ENCODE data around the gene ASAP3.

Gene ASAP3

GRCh38 chr1:23469372-23469982 lies 14.5 kb downstream of the ASAP3 start:
- no peak for TF ChIP-seq TAF1 (IDR thresholded peaks at IDR 0.05; ENCODE audit: borderline replicate concordance, insufficient read depth, low read length)
- TF ChIP-seq SIN3A (IDR thresholded peaks at IDR 0.05; ENCODE audit: borderline replicate concordance, insufficient read depth, low read length) = no peak
- TF ChIP-seq POLR2AphosphoS5 (IDR thresholded peaks at IDR 0.05; ENCODE audit: low read depth, low read length) = no peak
- TF ChIP-seq REST (IDR thresholded peaks at IDR 0.05; ENCODE audit: insufficient read depth in 1 of 2, low read depth in 2 of 2, low read length in 2 of 2) = no peak

GRCh38 chr1:23466423-23466989 lies 17.5 kb downstream of the ASAP3 start:
- TF ChIP-seq TAF1 (IDR thresholded peaks at IDR 0.05; ENCODE audit: borderline replicate concordance, insufficient read depth, low read length) = no peak
- no peak for TF ChIP-seq SIN3A (IDR thresholded peaks at IDR 0.05; ENCODE audit: borderline replicate concordance, insufficient read depth, low read length)
- TF ChIP-seq FOXP2 (optimal IDR thresholded peaks at IDR 0.05; ENCODE audit: borderline replicate concordance, extremely low read depth, extremely low read length, insufficient read depth) = no peak
- no peak for TF ChIP-seq POLR2AphosphoS5 (IDR thresholded peaks at IDR 0.05; ENCODE audit: low read depth, low read length)
- no peak for TF ChIP-seq REST (IDR thresholded peaks at IDR 0.05; ENCODE audit: insufficient read depth in 1 of 2, low read depth in 2 of 2, low read length in 2 of 2)

DNA sequence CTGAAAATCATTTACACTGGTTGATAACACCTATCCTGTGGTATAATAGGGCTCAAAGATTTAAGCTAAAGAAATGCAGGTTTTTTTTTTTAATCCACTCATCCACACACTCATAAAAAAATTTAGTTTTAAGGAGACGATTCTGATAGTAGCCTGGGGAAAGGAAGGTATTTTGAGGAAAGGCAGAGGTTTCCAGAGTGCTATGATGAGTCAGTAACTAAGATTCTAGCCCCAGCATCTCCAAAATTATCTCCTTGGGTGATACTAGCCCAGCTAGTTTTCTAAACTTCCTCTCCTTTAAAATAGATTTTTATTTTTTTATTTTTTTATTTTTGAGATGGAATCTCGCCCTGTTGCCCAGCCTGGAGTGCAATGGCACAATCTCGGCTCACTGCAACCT lies 20.7 kb downstream of the ASAP3 start:
- TF ChIP-seq SIN3A (IDR thresholded peaks at IDR 0.05; ENCODE audit: borderline replicate concordance, insufficient read depth, low read length) (no peak), FOXP2 (optimal IDR thresholded peaks at IDR 0.05; ENCODE audit: borderline replicate concordance, extremely low read depth, extremely low read length, insufficient read depth) (no peak), REST (IDR thresholded peaks at IDR 0.05; ENCODE audit: insufficient read depth in 1 of 2, low read depth in 2 of 2, low read length in 2 of 2) (no peak), TAF1 (IDR thresholded peaks at IDR 0.05; ENCODE audit: borderline replicate concordance, insufficient read depth, low read length) (no peak), POLR2AphosphoS5 (IDR thresholded peaks at IDR 0.05; ENCODE audit: low read depth, low read length) (no peak)

GRCh38 chr1:23462766-23463165 lies 21.2 kb downstream of the ASAP3 start:
- TF ChIP-seq TAF1 (IDR thresholded peaks at IDR 0.05; ENCODE audit: borderline replicate concordance, insufficient read depth, low read length) (no peak), REST (IDR thresholded peaks at IDR 0.05; ENCODE audit: insufficient read depth in 1 of 2, low read depth in 2 of 2, low read length in 2 of 2) (no peak), POLR2AphosphoS5 (IDR thresholded peaks at IDR 0.05; ENCODE audit: low read depth, low read length) (no peak), FOXP2 (optimal IDR thresholded peaks at IDR 0.05; ENCODE audit: borderline replicate concordance, extremely low read depth, extremely low read length, insufficient read depth) (no peak), SIN3A (IDR thresholded peaks at IDR 0.05; ENCODE audit: borderline replicate concordance, insufficient read depth, low read length) (no peak)
